Gastroesophageal sphincter (tissue), 4 donors: ENCODE data around the gene RNF208. TPM values are rescaled to one million over a fixed set of nuclear protein-coding genes. Genes with fewer than 3 reads are reported as not detected.
A peak's percentile ranks its signal among the peaks of the same experiment; 100 is the strongest.

Experiments used
- ATAC-seq: fragments of 150-250 bp; one replicate; pipeline ENCODE4 v1.9.1; 2016; ENCODE audit warnings: mild to moderate bottlenecking, moderate library complexity
- H3K27ac ChIP-seq, 4 donors: fragments of 200-600 bp; sonication (generic) in 3 of 4; 1 replicate in 3 of 4; 2 replicates in 1 of 4; pipeline ENCODE4 v1.5.1; 2016 to 2019
- H3K27me3 ChIP-seq: fragments of 200-600 bp; sonication (generic); one replicate; pipeline ENCODE4 v1.5.1; 2019
- H3K36me3 ChIP-seq, 2 donors: fragments of 200-600 bp; sonication (generic); one replicate each; pipeline ENCODE4 v1.5.1; 2019; ENCODE audit warnings: control low read depth in 1 of 2
- H3K4me1 ChIP-seq, 3 donors: fragments of 200-600 bp; sonication (generic); 1 replicate in 2 of 3; 2 replicates in 1 of 3; pipeline ENCODE4 v1.5.1; 2016 to 2019; ENCODE audit warnings: control low read depth in 2 of 3
- H3K4me3 ChIP-seq, 2 donors: fragments of 200-600 bp; sonication (generic); one replicate each; pipeline ENCODE4 v1.5.1; 2019; ENCODE audit warnings: mild to moderate bottlenecking in 1 of 2, moderate library complexity in 1 of 2
- H3K9me3 ChIP-seq, 3 donors: fragments of 200-600 bp; sonication (generic); one replicate each; pipeline ENCODE4 v1.5.1; 2017 to 2019; ENCODE audit warnings: control low read depth in 2 of 3
- EP300 ChIP-seq: sonication (generic); formaldehyde crosslinking; IDR thresholded peaks from one replicate; pipeline ENCODE4 v1.6.1; 2017; ENCODE audit warnings: antibody characterized with exemption, mild to moderate bottlenecking
- POLR2A ChIP-seq, 2 donors: fragments of 450-650 bp; IDR thresholded peaks; one replicate each; pipeline ENCODE4 v1.6.1; 2017; ENCODE audit warnings: antibody characterized with exemption in 2 of 2, mild to moderate bottlenecking in 2 of 2, moderate library complexity in 1 of 2
- POLR2AphosphoS5 ChIP-seq: sonication (generic); formaldehyde crosslinking; IDR thresholded peaks from one replicate; pipeline ENCODE4 v1.6.1; 2017; ENCODE audit warnings: antibody characterized with exemption
- WGBS, 2 donors: methylation state at CpG; one replicate each; pipeline ENCODE4 v1.1.5; 2018; ENCODE audit warnings: low coverage in 1 of 2; 5-methylcytosine and 5-hydroxymethylcytosine counted together
- total RNA-seq, 4 donors: library from RNA; depleted of rRNA; stranded (reverse); fragments of >200 nt; gene quantifications; one replicate each; pipeline ENCODE4 v1.1.0, GENCODE V29; 2016
- TF ChIP-seq, protein P1 (sequence below), 4 experiments: fragments of 200-600 bp in 2 of 4; fragments of 450-650 bp in 2 of 4; sonication (generic) in 1 of 4; IDR thresholded peaks; one replicate each; pipeline ENCODE4 v1.5.1; 2017 to 2019; ENCODE audit warnings: antibody characterized with exemption in 4 of 4, mild to moderate bottlenecking in 2 of 4, moderate library complexity in 2 of 4

Gene RNF208
- total RNA-seq, 4 donors from 2014 or later = 1.6 to 5.3 (median 3.1) TPM; not detected in 1

GRCh38 chr9:137236936-137237421 lies 14.9 kb upstream of the RNF208 start:
- no peak for ATAC-seq
- peaks cover 30% of the 10 kb centered on the region for H3K27me3 ChIP-seq
- WGBS, 2 donors = 57% methylated on average over 1 of the region's 11 CpGs; no CpG with 5 or more reads in 1 of the 2 donors
- H3K36me3 ChIP-seq = peaks cover 0 to 1% of the 10 kb centered on the region in 2 donors
- peak overlapping the region in 2 of 4 donors; percentile 6 to 38 for H3K27ac ChIP-seq
- H3K9me3 ChIP-seq = no peaks in the 10 kb centered on the region
- H3K4me1 ChIP-seq = peaks cover 0 to 58% (median 29%) of the 10 kb centered on the region in 3 donors
- TF ChIP-seq POLR2AphosphoS5 (no peak), EP300 (no peak), POLR2A (IDR thresholded peaks at IDR 0.05) (no peak)
- TF ChIP-seq, protein P1, sequence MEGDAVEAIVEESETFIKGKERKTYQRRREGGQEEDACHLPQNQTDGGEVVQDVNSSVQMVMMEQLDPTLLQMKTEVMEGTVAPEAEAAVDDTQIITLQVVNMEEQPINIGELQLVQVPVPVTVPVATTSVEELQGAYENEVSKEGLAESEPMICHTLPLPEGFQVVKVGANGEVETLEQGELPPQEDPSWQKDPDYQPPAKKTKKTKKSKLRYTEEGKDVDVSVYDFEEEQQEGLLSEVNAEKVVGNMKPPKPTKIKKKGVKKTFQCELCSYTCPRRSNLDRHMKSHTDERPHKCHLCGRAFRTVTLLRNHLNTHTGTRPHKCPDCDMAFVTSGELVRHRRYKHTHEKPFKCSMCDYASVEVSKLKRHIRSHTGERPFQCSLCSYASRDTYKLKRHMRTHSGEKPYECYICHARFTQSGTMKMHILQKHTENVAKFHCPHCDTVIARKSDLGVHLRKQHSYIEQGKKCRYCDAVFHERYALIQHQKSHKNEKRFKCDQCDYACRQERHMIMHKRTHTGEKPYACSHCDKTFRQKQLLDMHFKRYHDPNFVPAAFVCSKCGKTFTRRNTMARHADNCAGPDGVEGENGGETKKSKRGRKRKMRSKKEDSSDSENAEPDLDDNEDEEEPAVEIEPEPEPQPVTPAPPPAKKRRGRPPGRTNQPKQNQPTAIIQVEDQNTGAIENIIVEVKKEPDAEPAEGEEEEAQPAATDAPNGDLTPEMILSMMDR (IDR thresholded peaks at IDR 0.05) = no peak
- no peak overlapping the region for H3K4me3 ChIP-seq

DNA sequence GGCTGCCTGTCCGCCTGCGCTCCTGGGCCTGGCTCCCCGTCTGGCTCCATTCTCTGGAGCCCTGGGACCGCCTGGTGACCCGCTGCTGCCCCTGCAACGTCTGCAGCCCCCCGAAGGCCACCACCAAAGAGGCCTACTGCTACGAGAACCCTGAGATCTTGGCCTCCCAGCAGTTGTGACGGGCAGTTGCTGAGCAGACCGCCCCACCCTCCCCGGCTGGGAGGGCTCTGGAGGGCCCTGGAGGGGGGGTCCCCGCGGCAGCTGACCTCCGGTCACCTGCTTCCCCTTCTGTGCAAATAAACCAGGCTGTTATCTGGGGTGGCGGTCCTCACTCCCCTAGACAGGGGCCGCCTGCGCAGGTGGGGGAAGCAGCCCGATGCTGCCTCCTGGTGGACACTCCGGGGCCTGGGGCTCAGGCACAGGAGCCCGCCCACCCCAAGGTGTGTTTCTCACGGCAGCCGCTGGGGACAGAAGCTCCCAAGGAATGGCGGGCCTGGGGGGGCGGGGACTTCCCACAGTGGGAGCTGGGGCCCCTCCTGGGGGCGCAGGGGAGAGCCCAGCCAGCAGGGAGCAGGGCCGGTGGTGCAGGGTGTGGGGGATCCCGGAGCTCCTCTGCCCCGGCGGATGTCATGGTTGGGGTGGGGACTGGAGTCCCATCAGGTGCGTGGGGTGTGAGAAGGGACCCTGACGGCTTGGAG lies 14.3 kb upstream of the RNF208 start:
- H3K27me3 ChIP-seq = peaks cover 36% of the 10 kb centered on the region
- H3K9me3 ChIP-seq = no peaks in the 10 kb centered on the region
- 0% methylated on average over 5 of the region's 31 CpGs; no CpG with 5 or more reads in 1 of the 2 donors for WGBS, 2 donors
- peak overlapping the region in 1 of 4 donors; percentile 38 for H3K27ac ChIP-seq
- peak; percentile 11 for ATAC-seq
- peak overlapping the region; percentile 15 to 44 for H3K4me3 ChIP-seq
- TF ChIP-seq POLR2A (IDR thresholded peaks at IDR 0.05) (no peak), POLR2AphosphoS5 (peak; percentile 36), EP300 (no peak)
- TF ChIP-seq, protein P1 (IDR thresholded peaks at IDR 0.05) = peak in 3 of 4 experiments; percentile 99 to 100 (median 99)
- H3K36me3 ChIP-seq = no peaks in the 10 kb centered on the region
- peaks cover 0 to 54% (median 29%) of the 10 kb centered on the region in 3 donors for H3K4me1 ChIP-seq

DNA sequence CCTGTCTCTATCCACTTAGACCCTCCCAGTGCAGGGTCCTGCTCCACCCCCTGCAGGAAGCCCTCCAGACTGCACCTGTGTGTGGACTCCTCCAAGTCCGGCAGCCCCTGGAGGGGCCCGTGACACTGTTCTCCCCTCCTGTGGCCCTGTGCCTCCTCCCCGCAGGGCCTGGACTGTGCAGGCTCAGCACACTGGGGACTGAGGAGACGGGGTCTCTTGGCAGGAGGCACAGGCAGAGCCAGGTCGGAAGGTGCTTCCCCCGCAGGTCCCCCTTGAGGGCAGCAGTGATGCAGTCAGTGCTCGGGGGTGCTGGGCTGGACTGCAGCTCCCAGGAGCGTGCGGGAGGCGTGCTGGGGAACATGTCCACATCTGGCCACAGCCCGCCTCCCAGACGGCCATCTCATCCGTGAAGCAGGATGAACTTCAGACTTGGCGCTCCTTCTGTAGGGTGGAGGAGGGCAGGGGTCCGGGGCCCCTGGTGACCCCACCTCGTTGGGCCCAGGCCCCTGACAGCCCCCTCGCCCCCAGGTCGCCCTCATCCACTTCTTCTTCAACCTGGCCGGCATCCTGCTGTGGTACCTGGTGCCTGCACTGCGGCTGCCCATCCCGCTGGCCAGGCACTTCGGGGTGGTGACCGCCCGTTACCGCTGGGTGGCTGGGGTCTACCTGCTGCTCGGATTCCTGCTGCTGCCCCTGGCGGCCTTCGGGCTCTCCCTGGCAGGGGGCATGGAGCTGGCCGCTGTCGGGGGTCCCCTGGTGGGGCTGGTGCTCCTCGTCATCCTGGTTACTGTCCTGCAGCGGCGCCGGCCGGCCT lies 13.6 kb upstream of the RNF208 start:
- peaks cover 0 to 54% (median 29%) of the 10 kb centered on the region in 3 donors for H3K4me1 ChIP-seq
- peak overlapping the region; percentile 15 to 44 for H3K4me3 ChIP-seq
- no peak for ATAC-seq
- H3K27me3 ChIP-seq = peaks cover 43% of the 10 kb centered on the region
- 49% methylated on average over 2 of the region's 35 CpGs; no CpG with 5 or more reads in 1 of the 2 donors for WGBS, 2 donors
- no peaks in the 10 kb centered on the region for H3K36me3 ChIP-seq
- H3K27ac ChIP-seq = peak overlapping the region in 1 of 4 donors; percentile 38
- TF ChIP-seq, protein P1 (IDR thresholded peaks at IDR 0.05) = no peak
- no peak for TF ChIP-seq EP300
- no peak for TF ChIP-seq POLR2A (IDR thresholded peaks at IDR 0.05)
- H3K9me3 ChIP-seq = no peaks in the 10 kb centered on the region

GRCh38 chr9:137234758-137235423 lies 12.9 kb upstream of the RNF208 start:
- 55 to 64% methylated on average over 3 to 4 of the region's 18 CpGs for WGBS, 2 donors

More at GRCh38 chr9:137234758-137235423, 12.9 kb upstream of the RNF208 start:
- H3K27ac ChIP-seq = no peak overlapping the region
- TF ChIP-seq POLR2AphosphoS5 = no peak
- TF ChIP-seq, protein P1 (IDR thresholded peaks at IDR 0.05) = no peak
- no peak for TF ChIP-seq POLR2A (IDR thresholded peaks at IDR 0.05)
- no peak for TF ChIP-seq EP300
- no peaks in the 10 kb centered on the region for H3K36me3 ChIP-seq
- peaks cover 0 to 48% (median 29%) of the 10 kb centered on the region in 3 donors for H3K4me1 ChIP-seq
- ATAC-seq = no peak
- no peak overlapping the region for H3K4me3 ChIP-seq
- peaks cover 51% of the 10 kb centered on the region for H3K27me3 ChIP-seq
- no peaks in the 10 kb centered on the region for H3K9me3 ChIP-seq
